Omental fat pad (tissue), 4 donors: Measurements from ENCODE around the gene TRMT11. TPM values are rescaled to one million over a fixed set of nuclear protein-coding genes. Genes with fewer than 3 reads are reported as not detected.
A peak's percentile ranks its signal among the peaks of the same experiment; 100 is the strongest.

Experiments
- ATAC-seq: fragments of 150-250 bp; one replicate; pipeline ENCODE4 v1.9.1; 2016; ENCODE audit warnings: mild to moderate bottlenecking, moderate library complexity; ENCODE audit not compliant: low FRiP score
- DNase-seq: peaks from one replicate; pipeline ENCODE4 v3.0.0-alpha.2; 2019; ENCODE audit warnings: low spot score
- CTCF ChIP-seq, 3 donors: fragments of 450-650 bp; IDR thresholded peaks; one replicate each; pipeline ENCODE4 v1.5.1; 2016 to 2017; ENCODE audit warnings: antibody characterized with exemption in 3 of 3, mild to moderate bottlenecking in 3 of 3, moderate library complexity in 2 of 3
- total RNA-seq, 4 donors: library from RNA; depleted of rRNA; stranded (reverse); fragments of >200 nt; gene quantifications; one replicate each; pipeline ENCODE4 v1.1.0, GENCODE V29; 2016

TRMT11 gene
- total RNA-seq, 4 donors from 2014 or later, result 18.0 to 31.7 (median 23.2) TPM

GRCh38 chr6:126041516-126041915, 55.2 kb downstream of the TRMT11 start:
- DNase-seq, result no peak
- TF ChIP-seq CTCF (IDR thresholded peaks at IDR 0.05), result no peak
- no peak for ATAC-seq

DNA sequence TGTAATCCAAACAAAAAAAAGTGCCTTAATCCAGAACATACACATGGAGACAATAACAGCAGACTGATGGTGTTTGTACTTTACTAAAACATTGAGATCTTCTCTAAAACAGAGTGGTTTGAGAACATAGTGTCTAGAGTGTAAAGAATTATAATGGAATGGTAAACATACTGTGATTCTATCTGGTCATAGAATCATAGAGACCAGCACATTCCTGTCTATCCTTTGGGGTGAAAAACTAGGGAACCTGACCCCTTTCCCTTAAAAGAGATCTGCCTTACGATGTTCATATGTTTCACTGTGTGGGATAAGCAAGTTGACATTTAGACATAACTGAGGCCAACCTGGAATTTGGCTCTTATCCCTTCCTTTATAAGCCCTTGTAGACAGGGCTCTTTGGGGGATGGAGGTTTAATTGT, 55.7 kb downstream of the TRMT11 start:
- DNase-seq, result no peak
- no peak for TF ChIP-seq CTCF (IDR thresholded peaks at IDR 0.05)
- ATAC-seq, result no peak

GRCh38 chr6:126047648-126048047, 61.3 kb downstream of the TRMT11 start:
- DNase-seq (no peak), ATAC-seq (no peak)
- TF ChIP-seq CTCF (IDR thresholded peaks at IDR 0.05), result no peak

GRCh38 chr6:126048635-126049034, 62.3 kb downstream of the TRMT11 start:
- DNase-seq, result no peak
- no peak for ATAC-seq
- no peak for TF ChIP-seq CTCF (IDR thresholded peaks at IDR 0.05)

DNA sequence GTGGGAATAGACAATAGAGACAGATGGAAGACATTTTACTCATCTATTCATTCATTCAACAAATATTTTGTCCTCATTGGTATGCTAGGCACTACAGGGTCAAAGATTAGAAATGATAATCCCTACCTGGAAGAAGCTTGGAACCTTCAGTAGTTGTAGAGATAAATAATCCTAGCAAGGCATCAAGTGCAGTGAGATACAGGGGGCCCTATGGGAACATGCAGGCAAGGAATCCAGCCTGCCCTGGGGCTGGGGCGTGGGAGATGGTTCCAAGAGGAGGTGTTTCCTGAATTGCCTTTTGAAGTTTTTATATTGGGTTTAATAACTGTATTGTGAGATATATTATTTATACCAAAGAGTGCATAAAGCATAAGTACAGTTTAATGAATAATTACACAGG, 64.5 kb downstream of the TRMT11 start:
- no peak for TF ChIP-seq CTCF (IDR thresholded peaks at IDR 0.05)
- no peak for ATAC-seq

DNA sequence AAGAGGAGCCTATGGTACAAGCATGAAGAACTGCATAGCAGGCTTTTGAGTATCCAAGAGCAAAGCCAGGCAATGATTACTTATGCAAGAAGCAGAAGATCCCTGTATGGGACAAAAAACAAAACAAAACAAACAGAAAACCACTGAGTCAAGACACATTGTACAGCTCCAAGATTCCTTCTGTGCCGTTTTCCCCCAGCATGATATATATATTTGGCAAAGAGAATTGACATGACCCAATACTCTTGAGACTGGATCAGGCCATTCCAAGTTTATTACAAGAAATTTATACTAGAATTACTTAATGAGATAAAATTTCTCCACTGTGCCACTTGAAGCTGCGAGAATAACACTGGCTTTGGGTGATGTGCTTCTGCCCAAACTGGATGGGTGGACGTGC, 65.5 kb downstream of the TRMT11 start:
- DNase-seq, result no peak
- no peak for TF ChIP-seq CTCF (IDR thresholded peaks at IDR 0.05)
- ATAC-seq, result peak; percentile 27

More for the DNA sequence above, 64.5 kb downstream of the TRMT11 start:
- no peak for DNase-seq

GRCh38 chr6:126052485-126052884, 66.1 kb downstream of the TRMT11 start:
- no peak for DNase-seq
- no peak for TF ChIP-seq CTCF (IDR thresholded peaks at IDR 0.05)

More at GRCh38 chr6:126052485-126052884, 66.1 kb downstream of the TRMT11 start:
- ATAC-seq, result no peak
